Measurements from ENCODE around the gene TLE5.

TLE5 gene

DNA sequence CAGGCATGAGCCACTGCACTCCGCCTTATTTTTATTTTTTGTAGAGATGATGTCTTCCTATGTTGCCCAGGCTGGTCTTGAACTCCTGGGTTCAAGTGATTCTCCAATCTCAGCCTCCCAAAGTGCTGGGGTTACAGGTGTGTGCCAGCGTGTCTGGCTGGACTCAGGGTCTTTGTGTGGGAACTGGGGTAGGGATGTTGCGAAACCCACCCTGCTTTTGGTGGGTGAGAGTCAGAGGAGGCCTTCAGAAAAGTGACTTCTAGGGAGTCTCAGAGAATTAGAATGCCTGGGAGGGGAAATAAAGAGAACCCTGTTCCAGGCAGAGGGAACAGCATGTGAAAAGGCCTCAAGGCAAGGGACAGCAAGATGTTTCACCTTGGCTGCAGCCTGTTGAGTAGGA lies 13.2 kb downstream of the TLE5 start:
- Histone ChIP-seq H2AFZ (ENCODE audit: low read depth, low read length) (no peak overlapping the region), H3K79me2 (ENCODE audit: insufficient read depth, low read length) (no peaks in the 10 kb centered on the region), H3K9me3 (ENCODE audit: insufficient read depth, low read length, severe bottlenecking) (no peaks in the 10 kb centered on the region), H3K36me3 (ENCODE audit: insufficient read depth, low read length) (peaks cover 13% of the 10 kb centered on the region), H3K27me3 (ENCODE audit: insufficient read depth, low read length, poor library complexity) (no peaks in the 10 kb centered on the region), H3K9ac (ENCODE audit: low read depth, low read length) (no peak overlapping the region), H3K4me1 (ENCODE audit: insufficient read depth, low read length) (peaks cover 24% of the 10 kb centered on the region), H3K4me3 (ENCODE audit: low read depth in 1 of 2, low read length in 2 of 2) (no peak overlapping the region), H3K27ac (ENCODE audit: low read length) (no peak overlapping the region), H4K20me1 (ENCODE audit: insufficient read depth, low read length) (peaks cover 11% of the 10 kb centered on the region), H3K4me2 (ENCODE audit: insufficient read depth, low read length) (no peak overlapping the region)
- no peak for TF ChIP-seq EZH2 (IDR thresholded peaks at IDR 0.05; ENCODE audit: borderline replicate concordance, low read depth, low read length, severe bottlenecking)
- TF ChIP-seq, protein P1, sequence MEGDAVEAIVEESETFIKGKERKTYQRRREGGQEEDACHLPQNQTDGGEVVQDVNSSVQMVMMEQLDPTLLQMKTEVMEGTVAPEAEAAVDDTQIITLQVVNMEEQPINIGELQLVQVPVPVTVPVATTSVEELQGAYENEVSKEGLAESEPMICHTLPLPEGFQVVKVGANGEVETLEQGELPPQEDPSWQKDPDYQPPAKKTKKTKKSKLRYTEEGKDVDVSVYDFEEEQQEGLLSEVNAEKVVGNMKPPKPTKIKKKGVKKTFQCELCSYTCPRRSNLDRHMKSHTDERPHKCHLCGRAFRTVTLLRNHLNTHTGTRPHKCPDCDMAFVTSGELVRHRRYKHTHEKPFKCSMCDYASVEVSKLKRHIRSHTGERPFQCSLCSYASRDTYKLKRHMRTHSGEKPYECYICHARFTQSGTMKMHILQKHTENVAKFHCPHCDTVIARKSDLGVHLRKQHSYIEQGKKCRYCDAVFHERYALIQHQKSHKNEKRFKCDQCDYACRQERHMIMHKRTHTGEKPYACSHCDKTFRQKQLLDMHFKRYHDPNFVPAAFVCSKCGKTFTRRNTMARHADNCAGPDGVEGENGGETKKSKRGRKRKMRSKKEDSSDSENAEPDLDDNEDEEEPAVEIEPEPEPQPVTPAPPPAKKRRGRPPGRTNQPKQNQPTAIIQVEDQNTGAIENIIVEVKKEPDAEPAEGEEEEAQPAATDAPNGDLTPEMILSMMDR (IDR thresholded peaks at IDR 0.05; ENCODE audit: borderline replicate concordance, extremely low read depth, low read length, poor library complexity, severe bottlenecking) = no peak
- DNase-seq = no peak
- ATAC-seq (ENCODE audit: insufficient read depth, low read depth) = no peak

DNA sequence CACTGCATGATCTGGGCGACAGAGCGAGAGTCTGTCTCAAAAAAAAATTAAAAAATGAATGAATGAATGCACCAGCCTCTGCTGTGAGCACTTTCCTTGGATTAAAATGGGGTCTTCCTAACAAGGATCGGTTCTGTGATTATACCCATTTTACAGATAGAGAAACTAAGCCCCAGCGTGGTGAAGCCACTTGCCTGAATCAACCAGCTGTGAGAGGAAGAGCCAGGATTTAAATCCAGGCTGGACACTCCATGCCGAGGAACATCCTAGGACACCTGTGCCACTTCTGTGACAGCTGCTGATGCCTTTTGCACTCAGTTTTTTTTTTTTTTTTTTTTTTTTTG lies 14.1 kb downstream of the TLE5 start:
- Histone ChIP-seq H3K9me3 (ENCODE audit: insufficient read depth, low read length, severe bottlenecking) (no peaks in the 10 kb centered on the region), H3K4me1 (ENCODE audit: insufficient read depth, low read length) (peaks cover 30% of the 10 kb centered on the region), H3K36me3 (ENCODE audit: insufficient read depth, low read length) (peaks cover 4% of the 10 kb centered on the region), H2AFZ (ENCODE audit: low read depth, low read length) (no peak overlapping the region), H3K4me2 (ENCODE audit: insufficient read depth, low read length) (peak overlapping the region; percentile 69), H3K4me3 (ENCODE audit: low read depth in 1 of 2, low read length in 2 of 2) (0 out of 4 replicates have a peak overlapping the region, but pooled peaks of 1 of the 2 experiments have one; percentile 52), H3K27me3 (ENCODE audit: insufficient read depth, low read length, poor library complexity) (no peaks in the 10 kb centered on the region), H3K79me2 (ENCODE audit: insufficient read depth, low read length) (no peaks in the 10 kb centered on the region), H3K27ac (ENCODE audit: low read length) (no peak overlapping the region), H3K9ac (ENCODE audit: low read depth, low read length) (peak overlapping the region; percentile 49; the same call in 1 of the 2 replicates), H4K20me1 (ENCODE audit: insufficient read depth, low read length) (peaks cover 2% of the 10 kb centered on the region)
- ATAC-seq (ENCODE audit: insufficient read depth, low read depth) = no peak
- TF ChIP-seq, protein P1 (IDR thresholded peaks at IDR 0.05; ENCODE audit: borderline replicate concordance, extremely low read depth, low read length, poor library complexity, severe bottlenecking) = no peak
- no peak for TF ChIP-seq EZH2 (IDR thresholded peaks at IDR 0.05; ENCODE audit: borderline replicate concordance, low read depth, low read length, severe bottlenecking)
- DNase-seq = no peak

DNA sequence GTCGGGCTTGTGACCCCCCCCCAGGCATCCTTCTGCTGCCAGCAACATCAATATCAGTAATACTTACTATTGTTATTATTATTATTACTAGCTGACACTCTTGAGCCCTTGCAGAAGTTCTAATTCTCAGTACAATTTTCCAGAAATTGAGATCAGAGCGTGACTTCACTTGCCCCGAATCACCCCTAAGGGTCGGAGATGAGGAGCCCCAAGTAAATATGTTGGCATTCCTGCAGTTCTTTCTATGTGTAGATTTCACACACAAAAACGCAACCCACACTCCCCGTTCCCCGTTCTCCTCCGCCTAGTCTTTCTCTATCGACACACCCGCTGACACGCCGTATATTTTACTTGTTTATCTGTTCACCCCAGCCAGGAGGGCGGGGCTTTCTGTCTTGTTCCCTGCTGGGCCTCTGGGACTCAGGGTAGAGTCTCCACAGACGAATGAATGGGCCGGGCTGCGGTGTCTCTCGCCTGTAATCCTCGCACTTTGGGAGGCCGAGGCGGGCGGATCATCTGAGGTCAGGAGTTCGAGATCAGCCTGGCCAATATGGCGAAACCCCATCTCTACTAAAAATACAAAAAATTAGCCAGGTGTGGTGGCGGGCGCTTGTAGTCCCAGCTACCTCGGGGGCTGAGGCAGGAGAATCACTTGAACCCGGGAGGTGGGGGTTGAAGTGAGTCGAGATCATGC lies 14.7 kb downstream of the TLE5 start:
- TF ChIP-seq, protein P1 (IDR thresholded peaks at IDR 0.05; ENCODE audit: borderline replicate concordance, extremely low read depth, low read length, poor library complexity, severe bottlenecking) = no peak
- TF ChIP-seq EZH2 (IDR thresholded peaks at IDR 0.05; ENCODE audit: borderline replicate concordance, low read depth, low read length, severe bottlenecking) = no peak
- Histone ChIP-seq H3K4me2 (ENCODE audit: insufficient read depth, low read length) (peak overlapping the region; percentile 69), H3K79me2 (ENCODE audit: insufficient read depth, low read length) (no peaks in the 10 kb centered on the region), H3K9me3 (ENCODE audit: insufficient read depth, low read length, severe bottlenecking) (no peaks in the 10 kb centered on the region), H3K4me3 (ENCODE audit: low read depth in 1 of 2, low read length in 2 of 2) (peak overlapping the region; percentile 19 to 52; a peak in 3 of 4 replicates), H3K36me3 (ENCODE audit: insufficient read depth, low read length) (0 out of 2 replicates have a peak, but pooled peaks cover under 1% of the 10 kb centered on the region), H3K4me1 (ENCODE audit: insufficient read depth, low read length) (peaks cover 35% of the 10 kb centered on the region), H3K9ac (ENCODE audit: low read depth, low read length) (peak overlapping the region; percentile 49), H4K20me1 (ENCODE audit: insufficient read depth, low read length) (no peaks in the 10 kb centered on the region), H2AFZ (ENCODE audit: low read depth, low read length) (peak overlapping the region; percentile 65), H3K27ac (ENCODE audit: low read length) (peak overlapping the region; percentile 64; the same call in 1 of the 2 replicates), H3K27me3 (ENCODE audit: insufficient read depth, low read length, poor library complexity) (no peaks in the 10 kb centered on the region)
- ATAC-seq (ENCODE audit: insufficient read depth, low read depth) (peak; percentile 78), DNase-seq (peak; percentile 71)
